Activated CD8-positive, alpha-beta memory T cell treated with anti-CD3 and anti-CD28 coated beads for 4 hours (primary cell): ENCODE measurements around the gene XG.

ENCODE experiments used
- DNase-seq, 2 donors: peaks; one replicate each; pipeline ENCODE4 v3.0.0-alpha.2; 2020; ENCODE audit warnings: low read depth in 2 of 2

XG gene

DNA sequence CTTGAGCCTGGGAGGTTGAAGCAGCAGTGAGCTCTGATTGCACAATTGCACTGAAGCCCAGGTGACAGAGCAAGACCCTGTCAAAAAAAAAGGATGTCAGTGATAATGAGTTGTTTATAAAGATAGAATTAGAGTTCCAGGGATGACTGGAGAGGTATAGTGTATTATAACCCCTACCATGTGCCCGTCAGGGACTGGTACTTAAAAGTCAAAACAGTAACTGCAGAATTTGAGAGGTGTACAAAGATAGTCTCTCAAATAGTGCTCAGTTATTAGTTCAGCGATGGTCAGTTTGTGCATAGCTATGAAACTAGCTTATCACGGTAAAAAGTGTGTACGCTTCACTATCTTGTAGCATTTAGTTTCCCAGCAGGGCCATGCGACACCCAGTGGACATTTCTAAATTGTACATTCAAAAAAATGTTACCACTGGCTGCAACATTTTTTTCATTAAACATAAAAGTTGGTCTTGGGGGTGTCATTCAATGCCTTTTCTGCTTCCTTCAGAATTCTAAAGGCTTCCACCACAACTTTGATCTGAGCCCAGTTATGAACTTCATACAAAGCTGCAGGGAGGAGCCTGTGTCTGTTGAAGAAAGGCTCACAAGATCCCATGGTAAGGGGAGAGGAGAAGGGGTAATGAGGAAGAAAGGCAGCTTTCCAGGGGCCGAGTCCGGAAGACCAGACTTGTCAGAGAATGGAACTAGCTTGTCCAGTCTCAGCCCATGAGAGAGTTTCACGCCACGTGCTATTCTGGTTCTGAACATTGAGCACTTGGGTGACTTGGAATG, 67.7 kb downstream of the XG start:
- DNase-seq: no peak

GRCh38 chrX:2820136-2820771, 68.4 kb downstream of the XG start:
- DNase-seq: no peak

- no peak for DNase-seq
Measured at GRCh38 chrX:2823795-2824386, 72.1 kb downstream of the XG start.

- DNase-seq: no peak
Measured at GRCh38 chrX:2824886-2825285, 73.0 kb downstream of the XG start.

DNA sequence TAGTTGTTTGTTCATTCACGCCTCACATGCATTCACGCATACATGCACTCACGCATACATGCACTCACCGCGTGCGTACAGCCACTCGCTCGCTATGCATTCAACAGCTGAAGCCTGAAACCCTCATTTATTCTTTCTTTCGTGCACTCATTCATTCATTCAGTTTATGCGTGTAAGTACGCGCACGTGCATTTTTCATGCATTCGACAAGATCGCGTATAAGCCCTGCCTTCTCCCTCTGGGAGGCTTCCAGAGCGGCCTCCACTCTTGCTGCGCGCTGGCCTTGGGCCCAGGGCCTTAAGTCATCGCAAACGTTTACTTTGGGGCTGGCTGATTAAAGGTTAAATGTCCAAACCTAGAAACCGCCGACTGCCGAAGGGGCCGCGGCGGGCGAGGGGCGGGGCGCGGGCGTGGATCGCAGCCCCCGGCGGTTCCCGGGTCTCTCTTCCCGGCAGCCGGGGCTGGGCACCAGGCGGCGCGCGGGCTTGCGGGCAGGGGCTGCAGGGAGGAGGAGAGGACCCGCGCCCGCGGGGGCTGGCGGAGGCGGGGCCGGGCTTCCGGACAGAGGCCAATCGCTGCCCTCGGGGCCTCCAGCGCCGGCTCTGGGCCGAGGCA, 76.6 kb downstream of the XG start, which contains the start of gene GYG2:
TSS of gene GYG2 (plus strand) at position 587 of the 615 bp plus-strand sequence. CDS start 1,259 bp downstream, outside the sequence.
- DNase-seq: no peak

- no peak for DNase-seq
Measured at GRCh38 chrX:2828959-2829411, 77.1 kb downstream of the XG start.

GRCh38 chrX:2829469-2830246, 77.8 kb downstream of the XG start:
- no peak for DNase-seq

GRCh38 chrX:2831471-2832228, 79.8 kb downstream of the XG start:
- DNase-seq: no peak

GRCh38 chrX:2837961-2838360, 86.1 kb downstream of the XG start:
- no peak for DNase-seq

DNA sequence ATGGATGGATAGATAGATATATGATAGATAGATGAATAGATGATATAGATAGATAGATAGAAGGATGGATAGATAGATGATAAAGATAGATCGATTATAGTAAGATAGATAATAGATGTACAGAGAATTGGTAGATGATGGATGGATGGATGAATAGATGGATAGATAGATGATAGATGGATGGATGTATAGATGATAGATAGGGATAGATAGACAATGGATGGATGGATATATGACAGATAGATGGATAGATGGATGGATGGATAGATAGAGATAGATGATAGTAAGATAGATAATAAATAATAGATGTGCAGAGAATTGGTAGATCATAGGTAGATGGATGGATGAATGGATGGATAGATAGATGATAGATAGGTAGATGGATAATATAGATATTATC, 89.1 kb downstream of the XG start:
- no peak for DNase-seq

DNA sequence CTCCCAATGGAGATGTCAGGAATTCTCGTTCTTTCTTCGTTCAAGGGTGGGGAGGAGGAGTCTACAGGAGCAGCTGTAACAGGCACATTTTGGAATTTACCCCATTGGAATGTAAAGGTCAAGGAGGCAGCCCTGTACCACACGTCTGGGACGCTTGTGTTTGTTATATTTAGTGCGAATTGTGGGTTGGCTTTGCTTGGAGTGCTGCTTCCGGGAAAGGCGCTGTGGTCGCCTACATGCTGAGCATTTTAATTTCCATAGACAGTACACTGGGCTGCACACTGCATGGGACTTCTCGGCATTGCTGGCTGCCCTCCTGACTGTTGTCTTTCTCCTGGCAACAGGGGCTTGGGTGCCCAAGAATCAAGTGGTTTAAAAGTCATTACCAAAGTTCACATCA, 89.7 kb downstream of the XG start:
- DNase-seq: no peak

- no peak for DNase-seq
Measured at GRCh38 chrX:2846992-2847391, 95.2 kb downstream of the XG start.

DNA sequence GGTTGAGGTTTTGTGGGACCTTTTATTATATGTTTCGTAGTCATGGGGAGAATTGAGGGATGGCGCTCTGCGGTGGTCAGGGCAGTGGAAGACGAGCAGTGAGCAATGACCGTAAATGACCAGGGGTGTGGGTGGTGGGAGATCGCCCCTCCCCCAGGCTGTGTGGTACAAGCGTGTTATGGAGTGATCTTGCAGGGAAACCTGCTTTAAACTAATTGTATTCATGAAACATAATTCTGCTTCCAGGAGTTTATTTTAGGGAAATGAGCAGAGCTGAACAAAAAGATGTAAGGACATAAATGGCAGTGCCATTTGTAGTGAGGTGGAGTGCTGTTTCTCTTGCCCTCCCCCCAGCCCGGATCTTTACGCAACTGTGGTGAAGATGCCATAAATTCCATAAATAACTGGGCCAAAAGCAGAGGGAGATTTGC, 97.0 kb downstream of the XG start:
- DNase-seq: no peak

DNA sequence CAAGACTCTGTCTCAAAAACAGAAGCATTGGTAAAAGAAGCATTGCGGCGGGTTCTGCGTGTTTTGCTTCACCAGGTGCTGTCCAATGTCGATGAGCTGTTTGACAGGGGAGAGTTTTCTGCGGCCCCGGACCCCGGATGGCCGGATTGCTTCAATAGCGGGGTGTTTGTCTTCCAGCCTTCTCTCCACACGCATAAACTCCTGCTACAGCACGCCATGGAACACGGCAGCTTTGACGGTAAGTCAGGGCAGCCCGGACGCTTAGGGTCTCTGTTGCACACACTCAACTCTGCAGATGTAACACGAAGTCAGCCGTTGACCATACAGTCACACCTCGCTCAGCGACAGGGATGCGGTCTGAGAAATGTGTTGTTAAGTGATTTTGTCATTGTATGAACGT, 103.1 kb downstream of the XG start:
- DNase-seq: no peak

DNA sequence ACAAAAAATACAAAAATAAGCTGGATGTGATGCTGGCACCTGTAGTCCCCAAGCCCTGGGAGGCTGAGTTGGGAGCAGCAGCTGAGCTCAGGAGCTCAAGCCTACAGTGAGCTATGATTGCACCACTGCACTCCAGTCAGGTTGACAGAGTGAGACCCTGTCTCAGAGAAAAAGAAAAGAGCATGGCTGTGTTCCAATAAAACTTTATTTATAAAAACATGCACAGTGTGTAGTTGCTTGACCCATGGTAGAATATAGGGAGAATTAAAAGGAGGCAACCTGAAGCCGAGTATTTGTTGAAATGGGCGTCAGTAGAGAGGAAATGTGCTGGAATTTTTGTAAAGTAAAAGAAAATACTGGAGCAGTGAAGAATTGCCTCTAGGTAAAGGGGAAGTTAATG, 103.9 kb downstream of the XG start:
- no peak for DNase-seq

DNA sequence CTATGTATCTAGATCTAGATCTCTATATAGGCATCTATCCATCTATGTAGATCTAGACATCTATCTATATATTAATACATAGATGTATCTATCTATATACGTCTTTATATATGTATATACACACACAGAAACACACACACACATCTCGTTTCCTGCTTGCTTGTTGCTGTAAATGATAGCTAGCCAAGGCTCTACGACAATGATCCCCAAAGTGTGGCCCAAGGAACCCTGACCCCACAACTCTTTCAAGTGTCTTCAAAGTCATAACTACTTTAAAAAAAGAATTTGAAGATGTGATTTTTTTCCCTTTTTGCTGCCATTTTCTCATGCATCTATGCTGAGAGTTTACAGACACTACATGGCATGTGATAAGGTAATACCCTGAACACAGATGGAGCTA, 105.7 kb downstream of the XG start:
- DNase-seq: no peak

DNA sequence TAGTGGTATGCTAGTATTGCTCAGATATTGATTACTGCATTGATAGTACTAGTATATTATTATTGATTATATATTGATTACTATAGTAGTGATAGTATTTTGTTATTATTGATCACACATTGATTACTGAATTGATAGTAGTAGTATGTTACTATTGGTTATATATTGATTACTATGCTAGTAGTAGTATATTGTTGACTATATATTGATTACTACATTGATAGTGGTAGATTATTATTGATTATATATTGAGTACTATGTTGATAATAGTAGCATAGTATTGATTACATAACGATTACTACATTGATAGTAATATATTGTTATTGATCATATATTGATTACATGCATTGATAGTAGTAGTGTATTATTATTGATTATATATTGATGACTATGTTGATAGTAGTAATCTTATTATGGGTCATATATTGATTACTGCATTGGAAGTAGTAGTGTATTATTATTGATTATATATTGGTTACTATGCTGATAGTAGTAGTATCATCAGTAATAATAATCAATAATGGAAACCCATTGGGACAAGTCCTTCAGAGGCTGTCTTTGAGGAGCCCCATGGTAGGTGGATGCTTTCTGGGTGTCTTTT, 107.5 kb downstream of the XG start:
- DNase-seq: no peak

GRCh38 chrX:2862404-2862803, 110.6 kb downstream of the XG start:
- no peak for DNase-seq

- DNase-seq: no peak
Measured at GRCh38 chrX:2863646-2864045, 111.8 kb downstream of the XG start.
